Frontal cortex (tissue), 4 donors: ENCODE results near the gene DNAH14. TPM values are rescaled to one million over a fixed set of nuclear protein-coding genes. Genes with fewer than 3 reads are reported as not detected.
"Not testable (repeated sequence)": the region's sequence is repeated elsewhere in the genome, so short reads cannot be mapped to it uniquely, and the experiment has no call there.

ENCODE experiments used
- DNase-seq, 2 donors: peaks; one replicate each; pipeline ENCODE4 v3.0.0; 2012; ENCODE audit warnings: low spot score in 2 of 2
- FAIRE-seq: peaks from 2 replicates; lab custom pipeline; 2012; peaks lifted over from hg19 to GRCh38; lab: Jason Lieb, UNC
- total RNA-seq: library from RNA; depleted of rRNA; stranded (reverse); fragments of >200 nt; gene quantifications from one replicate; pipeline ENCODE4 v1.2.3, GENCODE V29; 2014
- donor health status: control.
- donor health status: control.
- donor health status: control.

The DNAH14 gene
- total RNA-seq, 1 donor from 2014 or later = 37.5 TPM

DNA sequence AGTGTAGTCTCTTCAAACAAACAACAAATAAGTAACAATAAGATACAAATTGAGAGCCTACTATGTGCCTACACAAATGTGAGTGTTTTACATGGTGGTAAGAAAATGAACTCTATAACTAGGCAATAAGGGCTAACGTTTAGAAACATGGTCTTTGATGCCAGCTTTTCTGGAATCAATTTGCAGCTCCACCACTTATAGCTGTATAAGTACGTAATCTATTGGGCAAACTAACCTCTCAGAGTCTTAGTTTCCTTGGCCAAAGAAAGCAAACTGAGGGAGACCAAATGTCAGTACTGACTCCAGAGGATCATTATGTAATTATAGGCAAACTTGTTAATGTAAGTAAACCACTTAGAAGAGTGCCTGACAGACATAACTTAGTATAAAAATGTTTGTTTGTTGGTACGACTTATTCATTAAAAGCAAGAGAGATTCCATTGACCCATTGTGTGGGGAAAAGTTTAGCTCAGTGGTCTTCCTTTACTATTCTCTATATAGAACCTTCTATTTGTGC is 438.6 kb downstream of the DNAH14 start:
- no peak for FAIRE-seq
- no peak for DNase-seq

DNA sequence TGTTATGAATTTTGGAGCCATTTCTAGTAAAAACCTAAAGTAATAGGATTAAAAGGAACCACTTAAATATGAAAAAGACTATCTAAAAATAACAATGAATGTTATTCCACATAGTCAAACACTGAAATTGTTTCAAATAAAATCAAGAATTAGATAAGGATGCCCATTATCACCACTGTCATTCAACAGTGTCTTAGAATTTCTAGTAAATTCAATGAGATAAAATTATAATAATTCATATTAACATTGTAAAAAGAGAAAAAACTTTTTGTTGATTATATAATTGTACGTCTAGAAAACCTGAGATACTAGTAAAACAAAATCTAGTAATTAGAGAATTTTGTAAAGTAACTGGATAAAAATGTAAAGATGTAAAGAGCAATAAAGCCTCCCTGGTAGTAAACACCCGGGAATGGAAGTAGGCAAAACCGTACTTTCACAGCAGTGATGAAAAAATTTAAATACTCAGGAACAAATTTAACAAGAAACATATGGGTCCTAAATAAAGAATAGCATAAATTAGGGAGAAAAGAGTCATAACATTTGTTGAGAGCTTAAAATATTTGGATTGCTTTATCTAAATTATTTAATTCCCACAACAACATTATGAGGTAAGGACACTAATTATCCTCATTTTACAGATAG is 442.0 kb downstream of the DNAH14 start:
- FAIRE-seq = peak; percentile 47
- DNase-seq = no peak

DNA sequence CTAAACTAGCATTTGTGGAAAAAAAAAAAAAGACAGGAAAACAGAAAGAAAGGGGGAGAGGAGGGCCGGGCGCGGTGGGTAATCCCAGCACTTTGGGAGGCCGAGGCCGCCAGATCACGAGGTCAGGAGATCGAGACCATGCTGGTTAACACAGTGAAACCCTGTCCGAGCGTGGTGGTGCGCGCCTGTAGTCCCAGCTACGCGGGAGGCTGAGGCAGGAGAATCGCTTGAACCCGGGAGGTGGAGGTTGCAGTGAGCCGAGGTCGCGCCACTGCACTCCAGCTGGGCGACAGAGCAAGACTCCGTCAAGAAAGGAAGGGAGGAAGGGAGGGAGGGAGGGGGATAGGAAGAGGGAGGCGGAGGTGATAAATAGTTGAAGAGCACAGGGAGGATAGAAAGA is 443.7 kb downstream of the DNAH14 start:
- FAIRE-seq = no peak
- DNase-seq = no peak

DNA sequence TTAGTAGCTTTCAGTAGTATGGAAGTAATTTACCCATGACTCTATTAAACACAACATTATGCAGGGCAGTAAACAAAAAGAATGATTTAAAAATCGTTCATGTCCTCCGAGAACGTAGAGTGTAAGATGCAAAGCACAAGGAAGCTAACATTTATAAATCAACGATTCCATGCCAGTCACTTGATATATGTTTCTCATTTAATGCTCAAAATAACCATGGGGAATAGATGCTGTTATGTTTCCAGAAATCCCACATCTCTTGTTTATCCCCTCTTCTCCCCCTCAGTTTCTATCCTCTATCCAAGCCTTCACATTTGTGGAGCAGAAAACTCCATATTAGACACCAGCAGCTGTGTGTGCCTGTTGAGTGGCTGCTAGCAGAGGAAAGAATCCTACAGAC is 445.5 kb downstream of the DNAH14 start:
- FAIRE-seq = no peak
- no peak for DNase-seq

DNA sequence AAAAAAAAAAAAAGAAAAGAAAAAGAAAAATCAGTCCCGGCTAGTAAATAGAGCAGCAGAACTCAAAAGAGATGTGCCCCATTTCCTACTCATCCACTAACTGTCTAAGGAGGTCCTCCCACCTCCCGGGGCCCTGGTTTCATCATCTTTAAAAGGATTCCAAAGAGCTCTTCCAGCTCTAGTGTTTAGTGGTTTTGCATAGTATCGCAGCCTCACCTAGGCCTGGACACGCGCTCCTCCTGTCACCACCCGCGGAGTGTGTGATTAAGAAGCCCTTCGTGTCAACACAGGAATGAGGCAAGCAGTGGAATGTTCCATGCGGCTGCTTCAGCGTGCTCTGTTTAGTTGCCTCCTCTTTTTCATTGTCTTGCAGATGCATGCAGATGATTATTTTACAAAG is 449.4 kb downstream of the DNAH14 start:
- FAIRE-seq (no peak), DNase-seq (no peak)

DNA sequence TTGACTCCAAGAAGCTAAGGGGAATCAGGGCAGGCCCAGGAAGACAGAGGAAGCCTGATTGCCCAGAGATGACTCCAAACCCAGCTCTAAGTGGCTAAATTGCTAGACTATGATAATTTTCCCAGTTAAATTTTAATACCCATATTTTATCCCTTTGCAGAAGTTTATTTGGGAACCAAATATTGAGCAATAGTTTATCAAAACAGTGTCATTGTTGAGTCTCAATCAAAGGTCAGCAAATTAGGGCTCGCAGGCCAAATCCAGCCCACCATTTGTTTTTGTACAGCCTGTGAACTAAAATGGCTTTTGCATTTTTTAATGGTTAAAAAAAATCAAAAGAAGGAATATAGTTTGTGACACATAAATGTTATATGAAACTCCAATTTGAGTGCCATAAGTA is 451.2 kb downstream of the DNAH14 start:
- FAIRE-seq (no peak), DNase-seq (no peak)

DNA sequence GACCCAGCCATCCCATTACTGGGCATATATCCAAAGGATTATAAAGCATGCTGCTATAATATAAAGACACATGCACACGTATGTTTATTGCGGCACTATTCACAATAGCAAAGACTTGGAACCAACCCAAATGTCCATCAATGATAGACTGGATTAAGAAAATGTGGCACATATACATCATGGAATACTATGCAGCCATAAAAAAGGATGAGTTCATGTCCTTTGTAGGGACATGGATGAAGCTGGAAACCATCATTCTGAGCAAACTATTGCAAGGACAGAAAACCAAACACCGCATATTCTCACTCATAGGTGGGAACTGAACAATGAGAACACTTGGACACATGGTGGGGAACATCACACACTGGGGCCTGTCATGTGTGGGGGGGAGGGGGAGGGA is 457.4 kb downstream of the DNAH14 start:
- not testable (repeated sequence) for DNase-seq, FAIRE-seq

DNA sequence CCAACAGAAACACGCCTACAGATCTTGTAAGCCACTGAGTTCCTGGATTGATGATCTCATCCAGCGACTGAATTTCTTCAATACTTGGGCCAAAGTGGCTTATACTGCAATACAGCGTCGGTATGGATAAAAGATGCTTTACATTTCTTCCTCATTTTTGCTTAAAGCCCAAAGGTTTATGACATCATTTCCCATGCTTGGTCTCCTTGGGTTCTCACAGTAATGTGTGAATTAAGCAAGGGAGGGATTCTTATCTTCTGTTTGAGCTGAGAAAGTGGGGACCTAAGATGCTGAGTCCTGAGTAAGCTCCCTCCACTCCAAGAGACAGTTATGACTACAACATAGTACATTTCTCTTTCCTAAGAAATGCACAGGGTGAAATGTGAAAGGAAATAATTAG is 458.9 kb downstream of the DNAH14 start:
- no peak for FAIRE-seq
- DNase-seq = no peak

DNA sequence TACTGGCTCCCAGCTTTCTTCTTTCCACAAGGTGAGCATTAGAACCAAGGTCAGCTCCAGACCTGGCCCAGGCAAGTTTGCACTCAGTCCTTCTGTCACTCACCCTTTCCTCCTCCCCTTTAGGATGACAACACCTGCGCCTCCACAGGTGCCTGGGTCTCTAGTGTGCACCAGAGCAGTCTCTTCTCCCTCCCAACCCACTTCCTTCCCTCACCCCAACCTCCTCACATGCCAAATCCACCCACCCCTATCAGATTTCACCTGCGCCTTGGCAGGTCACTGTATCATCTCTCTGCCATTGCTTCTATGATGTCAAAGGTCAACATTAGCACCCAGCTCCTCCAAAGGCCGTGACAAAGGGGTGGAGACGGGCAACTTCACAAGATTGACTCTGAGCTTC is 460.4 kb downstream of the DNAH14 start:
- DNase-seq (no peak), FAIRE-seq (no peak)

DNA sequence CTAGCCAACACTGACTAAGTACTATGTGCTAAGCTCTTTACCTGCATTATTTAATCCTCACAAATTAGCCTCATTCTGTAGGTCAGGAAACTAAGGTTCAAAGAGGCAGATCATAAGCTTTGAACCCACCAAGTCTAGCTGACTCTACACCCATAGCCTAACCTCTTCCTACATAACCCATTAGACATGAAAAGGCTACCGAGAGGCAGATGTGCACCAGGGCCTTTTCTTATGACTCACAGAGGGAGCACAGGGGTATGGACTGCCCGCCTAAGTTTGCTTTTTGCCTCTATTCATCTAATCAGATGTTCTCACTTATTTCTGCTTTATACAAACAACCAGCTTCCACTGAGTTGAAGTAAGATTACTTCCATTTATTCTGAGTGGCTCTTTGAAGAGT is 466.9 kb downstream of the DNAH14 start:
- DNase-seq = no peak
- FAIRE-seq = no peak

DNA sequence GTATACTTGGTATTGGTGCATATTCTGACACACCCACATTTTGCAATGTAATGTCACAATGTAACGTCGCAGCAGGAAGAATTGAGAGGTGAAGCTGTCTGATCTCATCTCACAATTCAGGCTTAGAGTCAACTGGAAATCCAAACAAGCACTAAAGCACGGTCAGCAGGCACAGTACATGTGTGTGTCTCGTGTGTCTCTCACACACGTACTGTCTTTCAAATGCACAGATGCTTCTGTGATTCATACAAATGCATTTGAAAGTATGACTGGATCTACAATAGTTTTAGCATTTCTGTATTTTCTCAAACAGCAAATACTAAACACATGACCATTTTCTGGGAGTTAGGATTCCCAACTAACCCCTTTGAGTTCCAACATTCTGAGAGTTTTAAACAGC is 471.5 kb downstream of the DNAH14 start:
- DNase-seq = no peak
- no peak for FAIRE-seq

DNA sequence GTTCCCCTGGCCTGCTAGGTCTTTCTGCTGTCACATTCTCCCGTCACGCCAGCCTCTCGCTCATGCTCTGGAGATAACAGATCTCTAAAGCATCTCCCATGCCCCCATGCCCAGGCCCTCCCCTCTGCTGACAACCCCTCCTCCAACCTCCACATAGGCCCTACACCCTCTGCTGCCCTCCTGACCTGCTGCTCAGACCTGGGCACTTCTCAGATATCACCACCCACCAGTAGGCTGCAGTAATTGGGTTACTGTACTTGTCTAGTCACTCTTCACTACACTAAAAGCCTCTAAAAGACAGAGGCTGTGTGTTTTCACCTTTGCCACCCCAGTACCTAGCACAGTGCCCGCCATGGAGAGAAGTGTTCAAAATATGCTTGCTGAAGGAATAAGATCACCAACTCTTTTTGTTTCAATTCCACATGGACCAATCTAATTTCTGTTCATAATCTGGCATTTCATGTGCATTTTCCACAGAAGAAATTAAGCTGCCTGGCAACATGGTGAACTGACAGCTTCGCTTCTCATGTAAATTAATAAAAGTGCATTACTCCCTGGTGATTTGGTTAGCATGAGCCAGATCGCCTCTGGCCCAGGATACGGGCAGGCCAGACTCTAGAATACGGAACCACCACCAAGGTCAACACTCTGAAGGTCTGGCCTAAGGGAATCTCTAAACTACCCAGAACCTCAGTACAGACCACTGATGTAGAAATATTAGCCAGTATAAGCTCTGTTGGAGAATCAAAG is 477.7 kb downstream of the DNAH14 start:
- FAIRE-seq (no peak), DNase-seq (no peak)

DNA sequence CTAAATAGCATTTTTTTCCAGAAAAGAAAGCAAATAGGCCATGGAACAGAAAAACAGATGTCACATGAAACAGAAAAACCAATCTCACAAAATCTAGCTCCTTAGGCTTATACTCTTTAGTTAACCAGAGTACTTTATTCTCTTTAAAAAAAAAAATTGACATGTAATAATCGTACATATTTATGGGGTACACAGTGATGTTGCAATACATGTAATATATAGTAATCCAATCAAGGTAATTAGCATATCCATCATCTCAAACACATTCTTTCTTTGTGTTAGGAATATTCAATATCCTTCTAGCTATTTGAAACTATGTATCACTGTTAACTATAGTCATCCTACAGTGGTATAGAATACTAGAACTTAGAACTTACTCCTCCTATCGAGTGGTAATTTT is 478.3 kb downstream of the DNAH14 start:
- DNase-seq = no peak

DNA sequence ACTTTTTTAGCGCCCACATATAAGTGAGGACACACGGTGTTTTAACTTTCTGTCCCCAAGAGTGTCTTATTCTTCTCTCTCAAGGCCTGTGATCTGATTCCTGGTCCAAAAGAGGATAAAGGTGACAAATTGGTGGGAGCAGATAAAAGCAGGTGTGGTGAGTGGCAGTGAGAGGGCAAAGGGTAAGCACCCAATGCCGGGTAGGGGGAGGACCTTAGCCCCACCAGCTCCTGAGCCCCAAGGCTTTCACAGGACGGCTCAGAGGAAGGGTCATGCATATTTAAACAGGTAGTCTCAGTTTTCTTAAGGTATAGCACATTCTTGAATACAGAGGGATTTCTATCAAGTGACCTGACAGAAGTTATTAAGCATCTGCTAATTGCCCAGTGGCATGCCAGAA is 478.8 kb downstream of the DNAH14 start:
- DNase-seq = no peak

More for the DNA sequence above, 478.3 kb downstream of the DNAH14 start:
- no peak for FAIRE-seq

DNA sequence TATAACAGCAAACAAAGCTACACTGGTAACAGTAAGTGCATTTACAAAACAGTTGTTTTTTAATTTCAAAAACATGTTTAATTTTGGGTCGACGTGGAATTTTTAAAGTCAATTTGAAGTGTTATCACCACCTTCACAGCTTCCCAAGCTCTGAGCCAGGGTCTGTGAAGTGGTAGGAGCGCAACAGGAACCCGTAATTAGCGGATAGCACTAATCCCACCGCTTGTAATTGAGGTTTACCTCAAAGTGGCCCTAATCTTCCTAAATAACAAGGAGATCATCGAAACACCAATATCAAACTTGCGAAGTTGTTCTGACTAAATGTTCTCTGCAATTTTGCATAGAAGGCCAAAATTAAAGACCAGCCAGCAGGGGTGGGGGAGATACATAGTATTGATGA is 479.6 kb downstream of the DNAH14 start:
- DNase-seq (no peak), FAIRE-seq (no peak)

More for the DNA sequence above, 478.8 kb downstream of the DNAH14 start:
- no peak for FAIRE-seq

DNA sequence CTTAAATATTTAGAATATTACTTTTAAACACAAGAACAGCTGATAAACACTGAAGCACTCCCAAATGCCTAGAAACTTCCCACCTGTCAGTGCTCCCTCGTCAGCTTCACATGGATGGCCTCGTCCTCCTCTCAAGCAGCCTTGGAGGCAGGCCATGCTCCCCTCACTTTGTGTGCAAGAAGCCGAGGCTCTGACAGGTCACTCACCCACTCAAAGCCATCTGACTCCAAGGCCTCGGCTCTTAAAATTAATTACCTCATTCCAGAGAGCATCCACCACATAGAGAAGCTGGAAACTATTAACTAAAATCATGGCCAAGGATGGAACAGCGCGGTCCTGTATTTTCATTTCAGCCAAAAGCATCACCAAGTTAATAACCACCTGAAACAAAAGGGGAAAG is 480.6 kb downstream of the DNAH14 start:
- FAIRE-seq (no peak), DNase-seq (no peak)

DNA sequence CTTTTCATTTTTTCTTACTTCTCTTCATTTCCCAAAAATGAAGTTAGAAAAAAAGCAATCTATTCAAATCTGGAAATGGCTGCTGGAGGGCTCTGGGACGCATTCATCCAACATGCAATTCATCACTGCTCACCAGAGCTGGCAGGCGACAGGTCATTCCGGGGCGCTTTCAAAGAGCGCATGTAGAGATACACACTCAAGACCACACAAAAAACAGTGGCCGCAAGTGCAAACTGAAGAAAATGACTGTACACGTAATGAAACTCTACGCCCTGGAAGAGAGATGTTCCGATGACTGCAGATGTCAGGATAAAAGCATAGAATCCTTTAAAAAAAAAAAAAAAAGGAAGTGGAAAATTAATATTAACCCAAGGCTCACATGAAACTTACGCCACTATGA is 482.8 kb downstream of the DNAH14 start:
- FAIRE-seq (no peak), DNase-seq (no peak)

DNA sequence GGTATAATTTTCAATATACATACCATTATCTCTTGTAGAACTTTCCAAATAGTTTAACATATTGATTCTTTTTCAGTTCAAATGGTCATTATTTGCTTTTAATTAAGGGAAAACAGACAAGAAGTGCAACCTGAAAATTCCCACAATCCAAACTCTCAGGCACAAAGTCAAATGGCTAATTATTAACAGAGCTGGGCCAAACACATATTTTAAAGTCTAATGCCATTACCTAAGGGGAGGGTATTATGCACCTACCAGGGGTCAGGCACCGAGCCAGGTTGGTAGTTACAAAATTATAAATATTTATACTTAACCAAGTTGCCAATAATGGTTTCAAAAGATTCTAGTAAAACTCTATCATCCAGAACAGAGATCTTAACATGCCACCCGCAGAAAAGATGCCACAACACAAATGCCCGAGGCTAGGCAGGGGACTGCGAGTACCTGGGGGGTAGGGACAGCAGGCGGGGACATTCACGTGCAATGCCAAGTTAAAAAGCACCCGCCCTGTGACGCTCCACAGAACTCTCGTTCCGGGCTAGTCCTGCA is 483.4 kb downstream of the DNAH14 start:
- DNase-seq (no peak), FAIRE-seq (no peak)

DNA sequence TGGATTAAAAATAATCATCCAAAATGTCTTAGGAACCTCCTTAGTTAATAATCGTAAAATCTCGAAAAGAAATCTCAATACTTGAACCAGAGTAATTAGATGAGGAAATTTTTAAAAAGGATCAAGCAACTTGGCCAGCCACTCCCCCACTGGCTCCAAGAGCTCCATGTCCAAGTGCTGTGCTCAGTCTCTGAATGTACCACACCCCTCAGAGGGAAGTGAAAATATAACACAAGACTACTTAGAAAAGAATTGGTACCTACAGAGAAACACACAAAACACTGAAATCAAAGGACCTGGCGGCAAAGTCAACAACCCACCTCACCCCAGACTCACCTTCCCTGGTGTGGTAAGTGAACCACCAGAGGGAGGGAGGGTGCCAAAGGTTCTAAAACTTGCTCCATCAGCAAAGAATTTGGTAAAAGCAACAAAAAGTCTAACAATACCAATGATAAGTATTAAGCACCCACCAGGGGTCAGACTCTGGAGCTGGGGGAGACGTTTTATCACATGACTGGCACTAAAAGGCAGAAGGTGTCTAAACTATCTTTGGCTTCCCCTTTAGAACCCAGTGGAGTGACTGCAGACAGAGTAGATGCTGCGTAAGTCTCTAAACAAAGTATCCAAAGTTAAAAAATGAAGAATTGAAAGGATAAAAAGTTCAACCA is 484.4 kb downstream of the DNAH14 start:
- no peak for DNase-seq
- no peak for FAIRE-seq

DNA sequence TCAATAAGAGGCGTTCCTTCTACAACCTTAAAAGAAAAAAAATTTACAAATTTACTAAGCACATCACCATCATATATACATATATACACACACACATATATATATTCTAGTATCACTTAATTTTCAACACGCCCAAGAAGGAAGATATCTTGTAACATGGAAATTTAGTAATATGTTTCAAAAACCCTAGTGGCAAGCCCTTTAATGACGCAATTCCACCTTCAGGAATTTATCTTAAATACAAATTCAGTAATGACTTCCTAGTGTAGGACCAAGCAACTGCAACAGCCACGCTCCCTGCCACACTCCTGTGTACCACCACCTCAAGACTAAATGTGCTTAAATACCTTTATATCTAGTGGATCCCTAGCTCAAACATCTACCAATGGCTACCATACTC is 485.8 kb downstream of the DNAH14 start:
- FAIRE-seq (no peak), DNase-seq (no peak)
